GM12801 (cell line): Measurements from ENCODE around the gene MLST8.

Source experiments
- TF ChIP-seq, protein P1 (sequence below): IDR thresholded peaks from one replicate; pipeline ENCODE4 v1.5.1; 2011; ENCODE audit warnings: control low read depth; ENCODE audit not compliant: insufficient read length; ENCODE audit errors: extremely low read depth

MLST8 gene, protein sequence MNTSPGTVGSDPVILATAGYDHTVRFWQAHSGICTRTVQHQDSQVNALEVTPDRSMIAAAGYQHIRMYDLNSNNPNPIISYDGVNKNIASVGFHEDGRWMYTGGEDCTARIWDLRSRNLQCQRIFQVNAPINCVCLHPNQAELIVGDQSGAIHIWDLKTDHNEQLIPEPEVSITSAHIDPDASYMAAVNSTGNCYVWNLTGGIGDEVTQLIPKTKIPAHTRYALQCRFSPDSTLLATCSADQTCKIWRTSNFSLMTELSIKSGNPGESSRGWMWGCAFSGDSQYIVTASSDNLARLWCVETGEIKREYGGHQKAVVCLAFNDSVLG

DNA sequence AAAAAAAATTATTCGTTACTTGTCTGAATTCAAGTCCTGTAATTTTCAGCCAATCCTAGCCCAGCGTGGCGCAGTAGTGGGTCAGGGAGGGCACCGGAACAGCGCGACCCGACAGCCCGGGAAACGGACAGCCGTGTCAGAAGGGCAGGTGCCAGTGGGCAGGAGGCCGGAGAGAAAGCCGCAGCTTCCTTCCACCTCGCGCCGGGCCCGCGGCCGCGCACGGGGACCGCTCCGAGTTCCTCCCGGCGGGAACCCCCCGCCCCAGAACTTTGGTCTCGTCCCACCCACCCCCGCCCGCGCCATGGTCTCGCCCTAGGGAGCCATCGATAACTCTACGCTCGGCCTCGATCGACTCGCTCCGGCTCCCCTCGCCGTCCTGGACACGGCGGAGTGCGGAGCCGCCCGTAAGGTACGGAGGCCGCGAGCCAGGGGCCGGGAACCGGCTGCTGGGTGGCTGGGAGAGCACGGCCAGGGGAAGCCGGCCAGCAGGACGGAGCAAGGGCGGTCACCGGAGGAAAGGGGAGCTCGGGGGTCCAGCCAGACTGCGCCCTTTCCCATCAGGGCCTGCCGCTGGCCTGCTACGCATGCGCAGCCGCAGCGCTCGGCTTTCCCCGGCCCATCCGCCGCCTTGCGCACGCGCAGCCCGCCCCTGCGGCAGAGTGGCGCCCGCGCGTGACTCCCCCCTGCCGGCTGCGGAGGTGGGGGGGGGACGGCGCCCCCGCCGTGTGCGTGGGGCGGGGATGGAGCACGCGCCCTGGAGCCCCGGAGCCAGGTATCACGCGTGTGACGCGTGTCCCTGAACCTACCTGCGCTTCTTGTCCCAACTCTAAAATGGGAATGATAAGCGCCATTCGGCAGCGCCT, at the start of gene MLST8:
Gene MLST8, plus strand, starts transcription at position 351 of the 863 bp plus-strand sequence. CDS start 632 bp downstream, outside the sequence.
- TF ChIP-seq, protein P1, sequence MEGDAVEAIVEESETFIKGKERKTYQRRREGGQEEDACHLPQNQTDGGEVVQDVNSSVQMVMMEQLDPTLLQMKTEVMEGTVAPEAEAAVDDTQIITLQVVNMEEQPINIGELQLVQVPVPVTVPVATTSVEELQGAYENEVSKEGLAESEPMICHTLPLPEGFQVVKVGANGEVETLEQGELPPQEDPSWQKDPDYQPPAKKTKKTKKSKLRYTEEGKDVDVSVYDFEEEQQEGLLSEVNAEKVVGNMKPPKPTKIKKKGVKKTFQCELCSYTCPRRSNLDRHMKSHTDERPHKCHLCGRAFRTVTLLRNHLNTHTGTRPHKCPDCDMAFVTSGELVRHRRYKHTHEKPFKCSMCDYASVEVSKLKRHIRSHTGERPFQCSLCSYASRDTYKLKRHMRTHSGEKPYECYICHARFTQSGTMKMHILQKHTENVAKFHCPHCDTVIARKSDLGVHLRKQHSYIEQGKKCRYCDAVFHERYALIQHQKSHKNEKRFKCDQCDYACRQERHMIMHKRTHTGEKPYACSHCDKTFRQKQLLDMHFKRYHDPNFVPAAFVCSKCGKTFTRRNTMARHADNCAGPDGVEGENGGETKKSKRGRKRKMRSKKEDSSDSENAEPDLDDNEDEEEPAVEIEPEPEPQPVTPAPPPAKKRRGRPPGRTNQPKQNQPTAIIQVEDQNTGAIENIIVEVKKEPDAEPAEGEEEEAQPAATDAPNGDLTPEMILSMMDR: no peak

DNA sequence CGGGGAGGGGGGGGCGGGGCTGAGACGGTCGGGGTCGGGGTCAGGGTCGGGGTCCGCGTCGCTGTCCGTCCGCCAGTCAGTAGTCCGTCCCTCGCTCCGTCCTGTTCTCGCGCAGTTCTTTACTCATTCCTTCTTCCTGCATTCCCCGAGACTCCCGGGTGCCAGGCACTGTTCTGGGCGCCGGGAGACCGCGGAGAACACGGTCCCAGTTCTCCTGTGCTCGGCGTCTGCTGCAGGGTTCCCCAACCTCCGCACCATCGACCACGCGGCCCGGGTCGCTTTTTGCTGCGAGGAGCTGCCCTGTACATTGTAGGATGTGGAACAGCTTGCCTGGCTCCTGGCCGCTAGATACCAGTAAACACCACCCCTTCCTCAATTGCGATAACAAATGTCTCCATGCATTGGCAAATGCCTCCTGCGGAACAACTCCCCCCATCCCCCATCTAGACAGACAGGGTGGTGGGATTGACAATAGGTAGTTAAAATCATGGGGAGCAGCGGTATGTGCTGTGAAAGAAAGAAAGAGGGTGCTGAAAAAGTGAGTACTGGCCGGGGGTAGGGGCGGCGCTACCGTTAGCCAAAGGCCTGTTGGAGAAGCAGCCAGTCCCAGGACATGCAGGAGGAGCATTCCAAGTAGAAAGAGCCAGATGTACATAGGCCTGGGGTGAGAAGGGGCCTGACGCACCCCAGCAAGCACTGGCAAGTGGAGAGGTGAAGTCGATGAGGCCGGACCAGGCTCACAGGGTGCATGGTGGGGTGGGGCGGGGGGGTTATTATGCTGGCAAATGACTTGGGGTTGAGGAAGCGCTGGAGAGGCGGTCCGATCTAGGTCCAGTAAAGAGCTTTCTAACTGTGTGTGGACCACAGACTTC, 49.0 kb upstream of the MLST8 start:
- TF ChIP-seq, protein P1: no peak

DNA sequence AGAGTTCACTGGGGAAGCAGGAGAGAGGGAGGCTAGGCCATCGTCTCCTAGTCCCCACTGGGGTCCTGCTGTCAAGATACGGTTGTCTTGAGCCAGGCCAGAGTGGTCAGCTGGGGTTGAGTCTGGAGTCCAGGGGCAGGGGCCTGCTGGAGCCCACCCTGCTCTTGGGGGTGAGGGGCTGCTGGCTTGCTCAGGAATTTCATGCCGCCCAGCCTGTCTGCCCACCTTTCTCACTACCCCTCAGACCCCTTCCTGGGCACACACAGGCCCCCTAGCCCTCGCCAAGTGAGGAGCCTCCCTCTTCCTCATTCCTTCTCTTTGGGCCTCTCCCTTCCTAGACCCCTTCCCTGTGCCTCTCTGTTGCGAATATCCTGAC, 48.4 kb upstream of the MLST8 start:
- TF ChIP-seq, protein P1: no peak

DNA sequence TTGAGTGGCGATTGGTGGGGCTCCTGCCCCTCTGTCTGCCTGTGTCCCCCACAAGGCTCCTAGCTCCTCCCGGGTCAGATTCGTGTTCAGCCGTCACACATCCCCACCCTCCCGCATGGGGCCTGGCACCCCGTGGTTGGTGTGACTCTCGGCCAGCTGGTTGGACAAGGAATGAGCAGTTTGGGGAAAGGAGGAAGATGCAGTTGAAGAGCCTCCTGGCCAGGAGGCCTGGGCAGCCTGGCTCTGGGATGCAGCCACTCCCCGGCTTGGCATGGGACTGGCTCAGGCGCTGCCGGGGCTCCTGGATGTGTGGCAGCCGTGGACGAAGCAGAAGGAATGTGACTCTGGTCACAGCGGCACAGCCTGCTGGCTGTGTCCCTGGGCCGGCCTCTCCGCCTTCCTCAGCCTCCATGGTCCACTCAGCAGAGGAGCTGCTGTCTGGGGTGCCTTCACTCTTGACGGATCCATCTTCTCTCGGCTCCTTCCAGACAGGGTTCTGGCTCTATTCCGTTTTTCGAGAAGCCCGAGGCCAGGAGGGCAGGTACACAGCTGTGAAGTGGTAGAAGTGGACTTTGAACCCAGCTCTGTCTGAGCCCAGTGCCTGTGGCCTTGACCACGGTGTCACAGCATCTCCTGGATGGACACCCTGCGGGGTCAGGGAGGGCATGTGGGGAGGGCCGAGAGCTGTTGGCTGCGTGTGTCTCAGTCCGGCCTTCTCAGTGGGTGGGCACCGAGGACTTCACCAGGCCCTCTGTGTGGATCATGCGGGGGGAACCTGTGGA, 47.6 kb upstream of the MLST8 start:
- TF ChIP-seq, protein P1: no peak

DNA sequence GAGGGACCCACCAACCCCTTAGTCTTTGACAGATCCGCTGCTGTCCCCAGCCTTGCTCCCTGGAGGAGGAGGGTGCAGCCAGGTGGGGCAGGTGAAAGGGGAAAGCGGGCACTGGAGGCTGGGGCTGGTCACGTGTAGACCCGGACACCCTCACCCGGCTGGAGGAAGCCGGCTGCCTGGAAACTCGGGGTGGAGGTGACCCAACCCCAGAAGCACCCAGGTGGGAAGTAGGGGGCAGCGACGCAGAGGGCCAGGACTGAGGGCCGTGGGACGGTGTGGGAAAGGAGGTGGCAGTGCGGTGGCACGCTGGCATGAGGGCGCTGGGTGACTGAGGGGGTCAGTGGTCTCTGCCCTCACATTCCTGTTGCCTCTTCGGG, 47.0 kb upstream of the MLST8 start:
- TF ChIP-seq, protein P1: no peak

DNA sequence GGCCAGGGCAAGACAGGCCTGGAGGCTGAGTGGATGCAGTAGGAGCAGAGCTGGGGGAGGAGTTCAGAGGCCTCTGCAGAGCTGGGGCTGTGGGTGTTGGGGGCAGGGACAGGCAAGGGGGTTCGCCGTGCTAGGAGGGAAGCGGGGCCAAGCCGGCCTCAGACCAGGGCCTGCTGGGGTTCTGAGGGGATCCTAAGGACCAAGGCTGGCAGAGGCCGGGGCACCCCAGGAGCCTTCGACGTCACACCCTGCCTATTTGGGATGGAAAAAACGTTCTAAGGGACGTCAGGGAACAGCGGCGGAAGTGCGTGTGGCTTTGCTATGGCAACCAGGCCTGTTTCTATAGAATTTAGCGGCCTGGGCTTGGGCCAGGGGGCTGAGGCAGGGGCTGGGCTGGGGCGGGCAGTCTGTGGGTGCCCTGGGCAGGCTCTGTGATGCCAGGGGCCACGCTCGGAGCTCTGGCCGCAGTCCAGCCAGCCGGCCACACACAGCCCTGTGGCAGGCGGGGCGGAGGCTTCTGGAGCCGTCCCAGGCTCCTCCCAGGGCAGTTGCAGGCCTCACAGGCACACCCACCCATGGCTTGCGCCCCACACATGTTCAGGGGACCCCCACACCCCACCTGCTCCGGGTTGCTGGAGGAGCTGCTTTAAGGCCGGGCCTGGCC, 45.9 kb upstream of the MLST8 start:
- TF ChIP-seq, protein P1: no peak
